CD14-positive monocyte (primary cell): Measurements from ENCODE around the gene EML1. TPM values are rescaled to one million over a fixed set of nuclear protein-coding genes. Genes with fewer than 3 reads are reported as not detected.
A peak's percentile ranks its signal among the peaks of the same experiment; 100 is the strongest.

ENCODE experiments used
- DNase-seq, 3 donors: peaks; one replicate each; pipeline ENCODE4 v3.0.0-alpha.2; 2011 to 2022
- H2AFZ ChIP-seq: 2 replicates; pipeline ENCODE4 v1.6.0; 2012; ENCODE audit warnings: mild to moderate bottlenecking, low read depth, low read length, inconsistent platforms; ENCODE audit not compliant: insufficient read depth, poor library complexity, severe bottlenecking
- H3K27ac ChIP-seq, 2 donors: 1 replicate in 1 of 2; 2 replicates in 1 of 2; pipeline ENCODE4 v1.5.1; 2012 to 2013; ENCODE audit warnings: low read length in 2 of 2, control low read depth in 1 of 2, inconsistent platforms in 1 of 2, low read depth in 1 of 2, mild to moderate bottlenecking in 1 of 2
- H3K27me3 ChIP-seq, 2 donors: one replicate each; pipeline versions ENCODE4 v1.6.0 to v1.6.1; 2011 to 2013; ENCODE audit warnings: low read length in 2 of 2; ENCODE audit not compliant: control insufficient read depth in 2 of 2, insufficient read depth in 2 of 2
- H3K36me3 ChIP-seq, 2 donors: replicated peaks in 1 of 2; 1 replicate in 1 of 2; 2 replicates in 1 of 2; pipeline versions ENCODE4 v1.5.1 to v1.6.1; 2012 to 2013; ENCODE audit warnings: low read length in 2 of 2, control low read depth in 1 of 2, inconsistent platforms in 1 of 2, mild to moderate bottlenecking in 1 of 2; ENCODE audit not compliant: insufficient read depth in 2 of 2, control insufficient read depth in 1 of 2
- H3K4me1 ChIP-seq, 2 donors: 1 replicate in 1 of 2; 2 replicates in 1 of 2; pipeline versions ENCODE4 v1.5.1 to v1.6.1; 2012 to 2013; ENCODE audit warnings: low read length in 2 of 2, control low read depth in 1 of 2, inconsistent platforms in 1 of 2, mild to moderate bottlenecking in 1 of 2, moderate library complexity in 1 of 2; ENCODE audit not compliant: insufficient read depth in 2 of 2, control insufficient read depth in 1 of 2
- H3K4me2 ChIP-seq: replicated peaks from 2 replicates; pipeline ENCODE3; 2012; ENCODE audit warnings: low read length, moderate library complexity, mild to moderate bottlenecking; ENCODE audit not compliant: poor library complexity, severe bottlenecking; ENCODE audit errors: extremely low read depth
- H3K4me3 ChIP-seq, 3 experiments: fragments of 200-600 bp in 1 of 3; sonication (generic) in 1 of 3; replicated peaks in 1 of 3; 1 replicate in 2 of 3; 2 replicates in 1 of 3; pipeline ENCODE4 v1.5.1; 2011 to 2013; ENCODE audit warnings: low read length in 3 of 3, mild to moderate bottlenecking in 3 of 3, control low read depth in 2 of 3, low read depth in 2 of 3, inconsistent platforms in 1 of 3, moderate library complexity in 1 of 3
- H3K79me2 ChIP-seq: 2 replicates; pipeline ENCODE4 v1.6.0; 2012; ENCODE audit warnings: mild to moderate bottlenecking, control low read depth, inconsistent platforms, low read length, moderate library complexity; ENCODE audit not compliant: insufficient read depth
- H3K9ac ChIP-seq: 2 replicates; pipeline ENCODE4 v1.6.0; 2017; ENCODE audit warnings: low read length, mild to moderate bottlenecking; ENCODE audit not compliant: insufficient read depth, poor library complexity, severe bottlenecking
- H3K9me3 ChIP-seq, 2 donors: replicated peaks in 1 of 2; 1 replicate in 1 of 2; 2 replicates in 1 of 2; pipeline versions ENCODE4 v1.5.1 to v1.6.1; 2012 to 2013; ENCODE audit warnings: low read length in 2 of 2, control low read depth in 1 of 2; ENCODE audit not compliant: control insufficient read depth in 1 of 2, insufficient read depth in 1 of 2
- H4K20me1 ChIP-seq: 2 replicates; pipeline ENCODE4 v1.6.0; 2012; ENCODE audit warnings: mild to moderate bottlenecking, low read length, control low read depth, moderate library complexity; ENCODE audit not compliant: insufficient read depth
- H3K27ac Mint-ChIP-seq, 7 donors: one replicate each; pipeline ENCODE4 v1.8.0; 2020; ENCODE audit warnings: mild to moderate bottlenecking in 7 of 7, mixed read lengths in 7 of 7, moderate library complexity in 6 of 7, inconsistent platforms in 2 of 7
- H3K27me3 Mint-ChIP-seq, 3 donors: one replicate each; pipeline ENCODE4 v1.8.0; 2021 to 2022; ENCODE audit warnings: low read depth in 3 of 3, mild to moderate bottlenecking in 3 of 3, mixed read lengths in 3 of 3, moderate library complexity in 3 of 3, inconsistent platforms in 1 of 3
- H3K36me3 Mint-ChIP-seq, 2 donors: one replicate each; pipeline ENCODE4 v1.8.0; 2020; ENCODE audit warnings: mixed read lengths in 2 of 2, inconsistent platforms in 1 of 2, mild to moderate bottlenecking in 1 of 2
- H3K4me1 Mint-ChIP-seq: one replicate; pipeline ENCODE4 v1.8.0; 2020; ENCODE audit warnings: mild to moderate bottlenecking, mixed read lengths
- H3K4me3 Mint-ChIP-seq, 2 donors: one replicate each; pipeline ENCODE4 v1.8.0; 2020; ENCODE audit warnings: mild to moderate bottlenecking in 2 of 2, mixed read lengths in 2 of 2, moderate library complexity in 1 of 2
- H3K9me3 Mint-ChIP-seq, 7 donors: one replicate each; pipeline ENCODE4 v1.8.0; 2020 to 2022; ENCODE audit warnings: mixed read lengths in 7 of 7, mild to moderate bottlenecking in 6 of 7, moderate library complexity in 6 of 7, inconsistent platforms in 2 of 7
- WGBS: methylation state at CpG from one replicate; pipeline ENCODE4 v1.1.5; 2013; ENCODE audit warnings: missing lambda C conversion rate; ENCODE audit not compliant: insufficient coverage; 5-methylcytosine and 5-hydroxymethylcytosine counted together
- intact Hi-C, 2 donors: fragments of 100-400 bp; cut with micrococcal nuclease; formaldehyde crosslinking; loops; one replicate each; pipeline versions ENCODE4 v1.15.0 to v1.15.1; 2023
- polyA plus RNA-seq, 3 donors: library from polyadenylated mRNA; depleted of rRNA in 1 of 3; unstranded in 2 of 3; stranded (reverse) in 1 of 3; fragments of 300-500 nt in 2 of 3; fragments of >200 nt in 1 of 3; fragmentation: Illumina TruSeq in 2 of 3; gene quantifications; 1 replicate in 2 of 3; 2 replicates in 1 of 3; pipeline ENCODE4 v1.2.3, GENCODE V29; 2012 to 2021
- TF ChIP-seq, protein P1 (sequence below): fragments of 200-600 bp; IDR thresholded peaks from one replicate; pipeline ENCODE4 v1.8.0; 2022; ENCODE audit warnings: antibody characterized with exemption, mild to moderate bottlenecking

The EML1 gene
- polyA plus RNA-seq, 3 donors: not detected

- intact Hi-C loops: no loop called here
- peaks cover 0 to 6% of the 10 kb centered on the region in 2 donors for H3K36me3 Mint-ChIP-seq
- Histone ChIP-seq H3K27me3 (peaks cover 6 to 33% of the 10 kb centered on the region in 2 donors), H3K9me3 (peaks cover 0 to 4% of the 10 kb centered on the region in 2 donors), H4K20me1 (no peaks in the 10 kb centered on the region), H3K79me2 (no peaks in the 10 kb centered on the region), H3K27ac (no peak overlapping the region), H3K36me3 (no peaks in the 10 kb centered on the region), H3K4me2 (no peak overlapping the region), H3K9ac (no peak overlapping the region), H2AFZ (no peak overlapping the region), H3K4me1 (peaks cover 11 to 16% of the 10 kb centered on the region in 2 donors), H3K4me3 (no peak overlapping the region)
- no peak overlapping the region for H3K27ac Mint-ChIP-seq
- H3K27me3 Mint-ChIP-seq: peaks cover 21 to 40% (median 35%) of the 10 kb centered on the region in 3 donors
- peaks cover 10% of the 10 kb centered on the region for H3K4me1 Mint-ChIP-seq
- 96% methylated on average over 11 of the region's 11 CpGs for WGBS
- H3K4me3 Mint-ChIP-seq: no peak overlapping the region
- no peak for DNase-seq
- H3K9me3 Mint-ChIP-seq: peaks cover 0 to 11% (median 5%) of the 10 kb centered on the region in 7 donors
- TF ChIP-seq, protein P1, sequence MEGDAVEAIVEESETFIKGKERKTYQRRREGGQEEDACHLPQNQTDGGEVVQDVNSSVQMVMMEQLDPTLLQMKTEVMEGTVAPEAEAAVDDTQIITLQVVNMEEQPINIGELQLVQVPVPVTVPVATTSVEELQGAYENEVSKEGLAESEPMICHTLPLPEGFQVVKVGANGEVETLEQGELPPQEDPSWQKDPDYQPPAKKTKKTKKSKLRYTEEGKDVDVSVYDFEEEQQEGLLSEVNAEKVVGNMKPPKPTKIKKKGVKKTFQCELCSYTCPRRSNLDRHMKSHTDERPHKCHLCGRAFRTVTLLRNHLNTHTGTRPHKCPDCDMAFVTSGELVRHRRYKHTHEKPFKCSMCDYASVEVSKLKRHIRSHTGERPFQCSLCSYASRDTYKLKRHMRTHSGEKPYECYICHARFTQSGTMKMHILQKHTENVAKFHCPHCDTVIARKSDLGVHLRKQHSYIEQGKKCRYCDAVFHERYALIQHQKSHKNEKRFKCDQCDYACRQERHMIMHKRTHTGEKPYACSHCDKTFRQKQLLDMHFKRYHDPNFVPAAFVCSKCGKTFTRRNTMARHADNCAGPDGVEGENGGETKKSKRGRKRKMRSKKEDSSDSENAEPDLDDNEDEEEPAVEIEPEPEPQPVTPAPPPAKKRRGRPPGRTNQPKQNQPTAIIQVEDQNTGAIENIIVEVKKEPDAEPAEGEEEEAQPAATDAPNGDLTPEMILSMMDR: no peak
Measured at GRCh38 chr14:99968191-99968920, 175.1 kb downstream of the EML1 start.

DNA sequence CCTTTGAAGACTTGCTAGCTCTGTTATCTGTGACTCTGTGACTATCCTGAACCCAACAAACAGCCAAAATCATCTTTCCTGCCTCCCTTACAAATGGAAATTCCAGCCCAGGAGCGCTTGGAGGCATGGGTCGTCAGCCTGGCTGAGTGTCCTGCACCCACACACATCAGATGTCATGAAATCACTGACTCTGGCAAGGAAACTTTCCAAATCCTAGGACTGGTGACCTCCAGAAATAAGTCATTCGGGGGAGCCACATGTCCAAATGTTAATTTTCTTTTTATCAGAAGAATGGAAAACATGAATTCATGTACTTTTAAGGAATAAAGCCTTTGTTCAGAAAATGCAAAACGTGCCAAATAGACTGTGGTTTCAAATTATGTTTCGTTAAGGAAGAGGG is 175.7 kb downstream of the EML1 start:
- peak overlapping the region in 1 of 2 donors; percentile 1 for H3K4me3 Mint-ChIP-seq

More for the DNA sequence above, 175.7 kb downstream of the EML1 start:
- TF ChIP-seq, protein P1: no peak
- H3K27ac Mint-ChIP-seq: no peak overlapping the region
- no peak overlapping the region for H3K9ac ChIP-seq
- H2AFZ ChIP-seq: no peak overlapping the region
- peaks cover 11 to 16% of the 10 kb centered on the region in 2 donors for H3K4me1 ChIP-seq
- H3K4me1 Mint-ChIP-seq: peaks cover 10% of the 10 kb centered on the region
- peaks cover 0 to 11% (median 5%) of the 10 kb centered on the region in 7 donors for H3K9me3 Mint-ChIP-seq
- H3K36me3 Mint-ChIP-seq: peaks cover 0 to 6% of the 10 kb centered on the region in 2 donors
- no peak overlapping the region for H3K27ac ChIP-seq
- H4K20me1 ChIP-seq: no peaks in the 10 kb centered on the region
- H3K4me2 ChIP-seq: no peak overlapping the region
- no peak for DNase-seq
- H3K36me3 ChIP-seq: no peaks in the 10 kb centered on the region
- H3K27me3 ChIP-seq: peaks cover 6 to 33% of the 10 kb centered on the region in 2 donors
- intact Hi-C loops: no loop called here
- WGBS: 92% methylated on average over 3 of the region's 5 CpGs
- peaks cover 0 to 4% of the 10 kb centered on the region in 2 donors for H3K9me3 ChIP-seq
- peaks cover 23 to 44% (median 37%) of the 10 kb centered on the region in 3 donors for H3K27me3 Mint-ChIP-seq
- no peaks in the 10 kb centered on the region for H3K79me2 ChIP-seq
- H3K4me3 ChIP-seq: no peak overlapping the region
